ENCODE results near the gene CYP2J2. TPM values are rescaled to one million over a fixed set of nuclear protein-coding genes. Genes with fewer than 3 reads are reported as not detected.

CYP2J2 gene
- polyA plus RNA-seq, 1 donor (not counting 4 experiments of a cell fraction or from before 2014, with no cell fraction given) = 6.7 TPM

- no peaks in the 10 kb centered on the region for H3K27me3 ChIP-seq (ENCODE audit: control insufficient read depth, extremely low read depth, insufficient read depth, low read length)
- no peaks in the 10 kb centered on the region for H3K9me1 ChIP-seq (ENCODE audit: control insufficient read depth, extremely low read depth, insufficient read depth, low read length)
- no peak overlapping the region for H3K9ac ChIP-seq (ENCODE audit: control insufficient read depth, extremely low read depth, insufficient read depth, low read length)
- no peak for FAIRE-seq
- no peak overlapping the region for H3K4me2 ChIP-seq (ENCODE audit: control insufficient read depth, extremely low read depth, insufficient read depth, low read depth, low read length)
- H3K9me3 ChIP-seq (ENCODE audit: control insufficient read depth, low read depth, low read length) = no peaks in the 10 kb centered on the region
- H3K4me3 ChIP-seq (ENCODE audit: control insufficient read depth in 2 of 3, extremely low read depth in 1 of 3, insufficient read depth in 2 of 3, low read depth in 1 of 3, low read length in 3 of 3) = no peak overlapping the region
- H3K4me1 ChIP-seq (ENCODE audit: control insufficient read depth, extremely low read depth, insufficient read depth, low read length) = peaks cover 4% of the 10 kb centered on the region
- no peak overlapping the region for H3K27ac ChIP-seq (ENCODE audit: control insufficient read depth, insufficient read depth, low read length)
- H2AFZ ChIP-seq (ENCODE audit: control insufficient read depth, low read length) = no peak overlapping the region
- no peak for TF ChIP-seq EZH2 (IDR thresholded peaks at IDR 0.05; ENCODE audit: low read length)
- TF ChIP-seq CTCF (optimal IDR thresholded peaks at IDR 0.05 in 1 of 3, IDR thresholded peaks at IDR 0.05 in 1 of 3, conservative IDR thresholded peaks at IDR 0.05 in 1 of 3; ENCODE audit: extremely low read depth in 1 of 3, insufficient read depth in 2 of 3, low read length in 3 of 3) = no peak
- no peaks in the 10 kb centered on the region for H4K20me1 ChIP-seq (ENCODE audit: control insufficient read depth, extremely low read depth, insufficient read depth, low read length)
- dilution Hi-C loops (cut with MboI; ENCODE audit: extremely low pct_ligation_motif_present, low sequenced_read_pairs) = no loop called here
- no peaks in the 10 kb centered on the region for H3K79me2 ChIP-seq (ENCODE audit: control insufficient read depth, insufficient read depth, low read length)
- H3K36me3 ChIP-seq (ENCODE audit: control insufficient read depth in 2 of 2, extremely low read depth in 1 of 2, insufficient read depth in 2 of 2, low read length in 2 of 2) = no peaks in the 10 kb centered on the region
- no peak for DNase-seq (ENCODE audit: low read depth, low spot score)
These were observed 29.4 kb downstream of the CYP2J2 start for GRCh38 chr1:59897165-59897564.

GRCh38 chr1:59892841-59893811 lies 33.4 kb downstream of the CYP2J2 start:
- dilution Hi-C loops (cut with MboI; ENCODE audit: extremely low pct_ligation_motif_present, low sequenced_read_pairs) = no loop called here

More at GRCh38 chr1:59892841-59893811, 33.4 kb downstream of the CYP2J2 start:
- no peaks in the 10 kb centered on the region for H3K36me3 ChIP-seq (ENCODE audit: control insufficient read depth in 2 of 2, extremely low read depth in 1 of 2, insufficient read depth in 2 of 2, low read length in 2 of 2)
- no peak for TF ChIP-seq CTCF (optimal IDR thresholded peaks at IDR 0.05 in 1 of 3, IDR thresholded peaks at IDR 0.05 in 1 of 3, conservative IDR thresholded peaks at IDR 0.05 in 1 of 3; ENCODE audit: extremely low read depth in 1 of 3, insufficient read depth in 2 of 3, low read length in 3 of 3)
- TF ChIP-seq EZH2 (IDR thresholded peaks at IDR 0.05; ENCODE audit: low read length) = no peak
- H3K9ac ChIP-seq (ENCODE audit: control insufficient read depth, extremely low read depth, insufficient read depth, low read length) = no peak overlapping the region
- H3K27me3 ChIP-seq (ENCODE audit: control insufficient read depth, extremely low read depth, insufficient read depth, low read length) = no peaks in the 10 kb centered on the region
- DNase-seq (ENCODE audit: low read depth, low spot score) (no peak), FAIRE-seq (no peak)
- H4K20me1 ChIP-seq (ENCODE audit: control insufficient read depth, extremely low read depth, insufficient read depth, low read length) = no peaks in the 10 kb centered on the region
- no peaks in the 10 kb centered on the region for H3K9me1 ChIP-seq (ENCODE audit: control insufficient read depth, extremely low read depth, insufficient read depth, low read length)
- no peak overlapping the region for H3K4me2 ChIP-seq (ENCODE audit: control insufficient read depth, extremely low read depth, insufficient read depth, low read depth, low read length)
- H3K27ac ChIP-seq (ENCODE audit: control insufficient read depth, insufficient read depth, low read length) = no peak overlapping the region
- H3K4me3 ChIP-seq (ENCODE audit: control insufficient read depth in 2 of 3, extremely low read depth in 1 of 3, insufficient read depth in 2 of 3, low read depth in 1 of 3, low read length in 3 of 3) = no peak overlapping the region
- peaks cover 2% of the 10 kb centered on the region for H3K9me3 ChIP-seq (ENCODE audit: control insufficient read depth, low read depth, low read length)
- H3K79me2 ChIP-seq (ENCODE audit: control insufficient read depth, insufficient read depth, low read length) = no peaks in the 10 kb centered on the region
- H2AFZ ChIP-seq (ENCODE audit: control insufficient read depth, low read length) = no peak overlapping the region
- H3K4me1 ChIP-seq (ENCODE audit: control insufficient read depth, extremely low read depth, insufficient read depth, low read length) = peaks cover 4% of the 10 kb centered on the region

Measured in keratinocyte (primary cell).